Pancreas (tissue), 10 donors: ENCODE results near the gene ST6GALNAC5. TPM values are rescaled to one million over a fixed set of nuclear protein-coding genes. Genes with fewer than 3 reads are reported as not detected.
"Not testable (repeated sequence)": the region's sequence is repeated elsewhere in the genome, so short reads cannot be mapped to it uniquely, and the experiment has no call there.

ENCODE experiments used
- ATAC-seq, 4 donors: fragments of 200-7000 bp; cut with Tn5 transposase; one replicate each; pipeline versions ENCODE4 v1.8.0 to v1.9.1; 2020; ENCODE audit warnings: mild to moderate bottlenecking in 4 of 4, moderate library complexity in 4 of 4
- DNase-seq, 6 donors: peaks; one replicate each; pipeline ENCODE4 v3.0.0-alpha.2; 2020
- FAIRE-seq: peaks from 2 replicates; lab custom pipeline; 2012; peaks lifted over from hg19 to GRCh38; lab: Jason Lieb, UNC
- H3K27ac ChIP-seq, 4 donors: fragments of 200-600 bp; sonication (generic); 1 replicate in 3 of 4; 2 replicates in 1 of 4; pipeline versions ENCODE4 v1.5.0 to v1.8.0; 2020
- H3K27me3 ChIP-seq, 4 donors: fragments of 200-600 bp; one replicate each; pipeline ENCODE4 v1.8.0; 2021
- H3K36me3 ChIP-seq, 3 donors: fragments of 200-600 bp; sonication (generic) in 1 of 3; one replicate each; pipeline versions ENCODE4 v1.5.0 to v1.8.0; 2020 to 2021
- H3K4me1 ChIP-seq, 3 donors: fragments of 200-600 bp; one replicate each; pipeline ENCODE4 v1.8.0; 2021
- H3K4me3 ChIP-seq, 4 donors: fragments of 200-600 bp; sonication (generic) in 2 of 4; one replicate each; pipeline versions ENCODE4 v1.5.0 to v1.8.0; 2020 to 2021
- H3K9me3 ChIP-seq, 4 donors: fragments of 200-600 bp; one replicate each; pipeline ENCODE4 v1.8.0; 2021
- WGBS, 2 donors: extraction: QIAGEN DNeasy Blood & Tissue Kit; methylation state at CpG; one replicate each; pipeline ENCODE4 v1.1.7; 2013; 5-methylcytosine and 5-hydroxymethylcytosine counted together
- intact Hi-C, 3 donors: fragments of 100-400 bp; cut with DNase I; formaldehyde crosslinking; loops; one replicate each; pipeline versions ENCODE4 v1.11.1 to v1.14.2; 2022
- polyA plus RNA-seq, 2 donors: library from polyadenylated mRNA; stranded (reverse); fragments of 200-250 nt; gene quantifications; one replicate each; pipeline ENCODE4 v1.2.3, GENCODE V29; 2013
- total RNA-seq, 6 donors: library from RNA; stranded (reverse); fragmentation: NEBNext Ultra II Directional in 4 of 6; extraction: Animal tissue kit (Norgen Biotek cat#: 25700) in 4 of 6; gene quantifications; one replicate each; pipeline versions ENCODE4 v1.2.1 to v1.2.4, GENCODE V29; 2021 to 2023
- TF ChIP-seq, protein P1 (sequence below), 4 donors: fragments of 200-600 bp; sonication (generic) in 3 of 4; IDR thresholded peaks; one replicate each; pipeline versions ENCODE4 v1.5.0 to v1.8.0; 2021; ENCODE audit warnings: antibody characterized with exemption in 4 of 4
- donor health status: healthy with polysubstance abuse.
- donor health status: DM: no; HTN: no; CAD: no; lungs with moderate emphysema.
- donor health status: DM: no; HTN: no; CAD: no.
- donor health status: control.
- donor health status: control.
- donor health status: Bipolar disorder and iron deficiency.
- donor health status: DM: yes; HTN: yes; CAD: no.
- donor health status: DM: no; HTN: no; CAD: no.
- donor health status: DM: no; HTN: no; CAD: no.
- donor health status: DM: yes; HTN: yes; CAD: no.

The ST6GALNAC5 gene
- total and polyA plus RNA-seq, 8 donors: 0.20 to 3.1 (median 0.55) TPM

DNA sequence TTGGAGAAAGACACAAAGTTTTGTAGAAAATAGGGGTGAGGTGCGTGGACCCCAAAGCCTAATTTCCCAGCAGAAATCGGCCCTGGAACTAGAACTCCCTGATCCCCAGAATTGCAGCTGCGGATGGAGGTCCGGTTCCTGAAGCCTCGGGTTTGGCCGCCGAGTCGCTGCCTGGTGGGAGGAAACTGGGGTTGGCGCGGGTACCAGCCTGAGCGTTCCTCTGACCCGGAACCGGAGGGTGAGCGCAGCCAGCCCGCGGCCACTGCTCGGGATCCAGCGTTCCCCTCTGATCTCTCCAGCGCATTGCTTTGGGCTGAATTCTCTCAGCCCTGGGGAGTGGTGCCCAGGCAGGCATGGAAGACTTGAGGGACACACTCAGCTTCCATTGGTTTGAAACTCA is 1.6 kb downstream of the ST6GALNAC5 start:
- DNase-seq (peak in 2 of 6 donors; percentile 34 to 54), ATAC-seq (peak in 2 of 4 donors; percentile 43 to 51), FAIRE-seq (no peak)
- H3K4me1 ChIP-seq: peaks cover 0 to 8% (median 3%) of the 10 kb centered on the region in 3 donors
- no peak overlapping the region for H3K27ac ChIP-seq
- H3K4me3 ChIP-seq: peak overlapping the region in 1 of 4 donors; percentile 41
- peaks cover 0 to 29% (median 2%) of the 10 kb centered on the region in 4 donors for H3K27me3 ChIP-seq
- H3K9me3 ChIP-seq: no peaks in the 10 kb centered on the region
- 7 to 9% methylated on average over 19 of the region's 19 CpGs for WGBS, 2 donors
- TF ChIP-seq, protein P1, sequence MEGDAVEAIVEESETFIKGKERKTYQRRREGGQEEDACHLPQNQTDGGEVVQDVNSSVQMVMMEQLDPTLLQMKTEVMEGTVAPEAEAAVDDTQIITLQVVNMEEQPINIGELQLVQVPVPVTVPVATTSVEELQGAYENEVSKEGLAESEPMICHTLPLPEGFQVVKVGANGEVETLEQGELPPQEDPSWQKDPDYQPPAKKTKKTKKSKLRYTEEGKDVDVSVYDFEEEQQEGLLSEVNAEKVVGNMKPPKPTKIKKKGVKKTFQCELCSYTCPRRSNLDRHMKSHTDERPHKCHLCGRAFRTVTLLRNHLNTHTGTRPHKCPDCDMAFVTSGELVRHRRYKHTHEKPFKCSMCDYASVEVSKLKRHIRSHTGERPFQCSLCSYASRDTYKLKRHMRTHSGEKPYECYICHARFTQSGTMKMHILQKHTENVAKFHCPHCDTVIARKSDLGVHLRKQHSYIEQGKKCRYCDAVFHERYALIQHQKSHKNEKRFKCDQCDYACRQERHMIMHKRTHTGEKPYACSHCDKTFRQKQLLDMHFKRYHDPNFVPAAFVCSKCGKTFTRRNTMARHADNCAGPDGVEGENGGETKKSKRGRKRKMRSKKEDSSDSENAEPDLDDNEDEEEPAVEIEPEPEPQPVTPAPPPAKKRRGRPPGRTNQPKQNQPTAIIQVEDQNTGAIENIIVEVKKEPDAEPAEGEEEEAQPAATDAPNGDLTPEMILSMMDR (IDR thresholded peaks at IDR 0.05): no peak
- intact Hi-C loops: no loop called here
- no peaks in the 10 kb centered on the region for H3K36me3 ChIP-seq

DNA sequence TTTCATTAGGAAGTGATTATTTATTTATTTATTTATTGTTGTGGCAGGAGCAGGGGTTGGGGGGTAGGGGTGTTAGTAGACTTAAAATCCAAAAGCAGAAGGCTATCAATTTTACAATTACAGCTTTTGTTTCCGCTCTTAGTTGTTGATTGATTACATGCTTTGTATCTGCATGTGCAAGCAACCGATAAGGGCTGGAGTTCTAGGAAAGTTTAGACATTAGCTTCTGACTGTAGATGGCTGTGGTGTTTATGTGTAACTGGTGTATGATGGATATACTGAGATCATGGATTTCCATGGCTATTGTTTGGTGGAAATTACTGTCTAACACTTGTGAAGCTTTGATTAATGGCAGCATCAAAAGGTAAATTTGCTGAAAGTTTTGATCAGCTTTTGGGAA is 2.8 kb downstream of the ST6GALNAC5 start:
- WGBS, 2 donors: 20 to 25% methylated on average over 2 of the region's 2 CpGs
- H3K4me1 ChIP-seq: peaks cover 0 to 8% (median 3%) of the 10 kb centered on the region in 3 donors
- intact Hi-C loops: no loop called here
- DNase-seq (no peak), ATAC-seq (no peak), FAIRE-seq (no peak)
- H3K9me3 ChIP-seq: no peaks in the 10 kb centered on the region
- no peaks in the 10 kb centered on the region for H3K36me3 ChIP-seq
- TF ChIP-seq, protein P1 (IDR thresholded peaks at IDR 0.05): no peak
- no peak overlapping the region for H3K27ac ChIP-seq
- H3K4me3 ChIP-seq: no peak overlapping the region
- peaks cover 0 to 24% (median 2%) of the 10 kb centered on the region in 4 donors for H3K27me3 ChIP-seq

DNA sequence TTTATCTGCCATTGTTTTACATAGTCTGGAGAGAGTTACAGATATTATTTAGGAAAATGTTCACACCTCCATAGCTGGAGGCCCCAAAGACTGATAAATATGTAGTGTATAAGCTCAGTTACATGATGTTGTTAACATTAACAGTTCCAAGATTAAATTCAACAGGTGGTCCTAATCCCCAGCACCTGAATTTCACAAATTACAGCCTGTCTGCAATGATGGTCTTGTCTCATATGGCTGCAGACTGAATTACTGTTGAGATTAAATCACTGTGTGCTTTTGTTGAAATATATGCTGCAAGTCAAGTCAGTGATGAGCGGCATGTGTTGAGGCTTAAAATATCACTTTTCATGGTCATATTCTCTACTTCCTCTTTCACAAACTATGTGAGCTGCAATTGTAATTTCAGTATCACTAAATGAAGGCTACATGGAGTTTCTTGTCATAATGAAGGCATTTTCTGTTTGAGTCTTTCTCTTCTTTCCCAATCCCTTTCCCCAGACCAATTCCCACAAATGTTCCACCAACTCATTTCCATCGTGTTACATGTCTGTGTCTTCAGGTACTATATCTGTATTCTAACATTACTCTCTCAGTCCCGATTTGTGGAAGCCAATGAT is 4.2 kb downstream of the ST6GALNAC5 start:
- no peak for FAIRE-seq
- WGBS, 2 donors: 66 to 78% methylated on average over 3 of the region's 3 CpGs
- Histone ChIP-seq H3K27ac (no peak overlapping the region), H3K4me1 (peaks cover 0 to 8% (median 3%) of the 10 kb centered on the region in 3 donors), H3K4me3 (no peak overlapping the region), H3K9me3 (no peaks in the 10 kb centered on the region), H3K27me3 (peaks cover 0 to 10% (median 0%) of the 10 kb centered on the region in 4 donors), H3K36me3 (no peaks in the 10 kb centered on the region)
- intact Hi-C loops: no loop called here
- no peak for DNase-seq
- ATAC-seq: no peak
- TF ChIP-seq, protein P1 (IDR thresholded peaks at IDR 0.05): no peak

DNA sequence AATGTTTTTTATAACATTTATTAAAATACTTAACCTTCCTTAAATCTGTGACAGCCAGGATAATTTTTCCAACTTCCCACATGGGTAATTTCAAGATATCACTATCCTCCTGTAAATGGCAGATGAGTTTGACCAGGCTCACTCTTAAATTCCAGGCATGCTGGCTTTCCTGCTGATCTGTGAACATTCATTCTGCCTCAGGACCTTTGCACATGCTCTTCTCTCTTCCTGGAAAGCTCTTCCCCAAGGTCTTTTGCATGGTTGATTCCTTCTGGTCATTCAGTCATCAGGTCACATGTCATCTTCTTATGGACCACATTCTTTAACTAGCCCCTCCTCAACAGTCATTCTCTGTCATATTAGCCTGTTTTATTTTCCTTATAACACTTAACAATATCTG is 5.7 kb downstream of the ST6GALNAC5 start:
- Histone ChIP-seq H3K9me3 (no peaks in the 10 kb centered on the region), H3K27me3 (peaks cover 0 to 7% (median 0%) of the 10 kb centered on the region in 4 donors), H3K27ac (no peak overlapping the region), H3K4me1 (peaks cover 0 to 3% (median 2%) of the 10 kb centered on the region in 3 donors), H3K36me3 (no peaks in the 10 kb centered on the region), H3K4me3 (no peak overlapping the region)
- FAIRE-seq (no peak), DNase-seq (no peak), ATAC-seq (no peak)
- intact Hi-C loops: no loop called here
- TF ChIP-seq, protein P1 (IDR thresholded peaks at IDR 0.05): no peak

DNA sequence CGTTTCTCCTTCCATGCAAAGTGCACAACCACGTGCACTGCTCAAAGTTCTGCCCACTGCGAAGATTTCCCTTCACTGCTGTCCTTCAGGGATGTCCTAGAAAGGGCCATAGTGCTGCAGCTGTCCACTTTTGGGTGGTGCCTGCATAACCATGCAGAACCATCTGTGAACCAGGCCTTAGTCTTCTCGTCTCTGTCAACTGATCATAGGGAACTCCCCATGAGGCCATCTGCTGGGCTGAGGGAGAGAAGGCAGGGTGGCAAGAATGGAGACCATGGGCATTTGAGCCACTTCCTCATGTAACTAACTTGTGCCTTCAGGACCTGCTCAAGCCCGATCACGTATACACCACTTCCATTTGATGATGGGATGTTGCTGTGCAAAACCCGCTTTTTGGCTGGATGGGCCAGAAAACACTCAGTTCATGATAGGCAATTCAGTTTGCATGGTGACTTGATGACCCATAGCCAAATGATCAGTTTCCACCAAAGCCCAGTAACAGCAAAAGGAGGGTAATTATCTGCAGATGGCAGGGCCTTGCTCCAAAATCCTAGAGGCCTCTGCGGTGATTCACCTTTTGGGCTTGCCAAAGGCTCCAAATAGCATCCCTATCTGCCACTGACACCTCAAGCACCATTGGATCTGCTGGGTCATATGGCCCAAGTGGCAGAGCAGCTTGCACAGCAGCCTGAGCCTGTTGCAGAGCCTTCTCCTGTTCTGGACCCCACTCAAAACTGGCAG is 9.5 kb downstream of the ST6GALNAC5 start:
- Histone ChIP-seq H3K4me1 (no peaks in the 10 kb centered on the region), H3K27ac (no peak overlapping the region), H3K9me3 (no peaks in the 10 kb centered on the region), H3K36me3 (no peaks in the 10 kb centered on the region), H3K27me3 (no peaks in the 10 kb centered on the region), H3K4me3 (no peak overlapping the region)
- TF ChIP-seq, protein P1 (IDR thresholded peaks at IDR 0.05): no peak
- intact Hi-C loops: no loop called here
- DNase-seq: no peak
- WGBS, 2 donors: 78 to 89% methylated on average over 8 of the region's 8 CpGs
- ATAC-seq: no peak
- FAIRE-seq: no peak

DNA sequence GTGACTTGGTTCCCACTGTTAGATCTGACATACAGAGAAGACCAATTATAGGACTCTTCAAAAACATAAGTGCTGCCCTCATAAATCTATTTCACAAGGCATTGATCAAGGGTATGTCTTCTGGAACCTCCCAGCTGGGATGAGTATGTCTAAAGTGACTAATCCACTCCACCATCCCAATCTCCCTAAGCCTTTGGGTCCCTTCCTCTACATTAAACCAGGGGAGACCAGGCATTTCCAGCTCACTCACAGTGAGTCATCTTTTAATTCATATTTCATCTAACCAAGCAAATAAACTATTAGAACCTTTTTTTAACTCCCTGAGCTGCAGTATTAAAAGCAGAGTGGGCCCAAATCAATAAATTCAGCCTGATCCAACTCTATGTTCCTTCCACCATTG is 11.7 kb downstream of the ST6GALNAC5 start:
- FAIRE-seq, H3K4me1 ChIP-seq, H3K4me3 ChIP-seq, DNase-seq, H3K9me3 ChIP-seq, H3K27ac ChIP-seq, ATAC-seq, H3K36me3 ChIP-seq, H3K27me3 ChIP-seq, intact Hi-C loops: not testable (repeated sequence)
